Activated CD4-positive, alpha-beta T cell treated with anti-CD3 and anti-CD28 coated beads for 36 hours (primary cell): ENCODE data around the gene RLN1. TPM values are rescaled to one million over a fixed set of nuclear protein-coding genes. Genes with fewer than 3 reads are reported as not detected.

ENCODE experiments used
- total RNA-seq, 2 experiments: library from RNA; stranded (reverse); gene quantifications; one replicate each; pipeline ENCODE4 v1.2.3, GENCODE V29; 2021

The RLN1 gene
- total RNA-seq, 2 experiments from 2014 or later: 1.6 to 2.2 TPM

Other genes with a start within 250 kb of the RLN1 start
- not detected for gene INSL6, start 154.2 kb downstream of the RLN1 start, total RNA-seq
- gene INSL4, start 108.5 kb downstream of the RLN1 start, total RNA-seq: not detected
- 1 to 10 TPM; 4.9 to 6.9 TPM for gene RLN2, start 35.2 kb downstream of the RLN1 start, total RNA-seq
- 10 to 100 TPM; 44.0 to 47.9 TPM for gene PLGRKT, start 98.0 kb upstream of the RLN1 start, total RNA-seq
- 10 to 100 TPM; 25.0 to 30.1 TPM for gene CD274, start 110.7 kb upstream of the RLN1 start, total RNA-seq
- under 1 TPM; 0.43 to 0.81 TPM for gene PDCD1LG2, start 170.7 kb upstream of the RLN1 start, total RNA-seq